PC-3 (cell line): ENCODE results near the gene NTN1. TPM values are rescaled to one million over a fixed set of nuclear protein-coding genes. Genes with fewer than 3 reads are reported as not detected.

ENCODE experiments used
- ATAC-seq: fragments of 200-7000 bp; cut with Tn5 transposase; 2 replicates; pipeline ENCODE4 v1.9.1; 2020; ENCODE audit warnings: mild to moderate bottlenecking, moderate library complexity
- BruUV-seq: library from RNA; stranded (reverse); fragments of 400-500 nt; replicated peaks from 2 replicates; lab custom pipeline; 2021; lab: Mats Ljungman, UMichigan
- CTCF ChIA-PET: fragments of 300-600 bp; sonication (Branson Sonifier 250); formaldehyde crosslinking; loops from one replicate; lab custom pipeline; 2022; ENCODE audit warnings: antibody characterized with exemption; lab: Charles Lee
- POLR2A ChIA-PET: fragments of 300-600 bp; sonication (Branson Sonifier 250); formaldehyde crosslinking; loops from one replicate; lab custom pipeline; 2022; ENCODE audit warnings: antibody characterized with exemption; ENCODE audit not compliant: unreplicated experiment; lab: Charles Lee
- DNase-seq: peaks from one replicate; pipeline ENCODE4 v3.0.0-alpha.2; 2015
- H2AFZ ChIP-seq: fragments of 300-600 bp; sonication (generic); 2 replicates; pipeline ENCODE4 v1.6.0; 2016; ENCODE audit warnings: antibody characterized with exemption, low read length
- H3F3A ChIP-seq: fragments of 300-600 bp; sonication (generic); one replicate; pipeline ENCODE4 v1.6.0; 2017; ENCODE audit warnings: antibody characterized with exemption, low read length, control low read depth, mild to moderate bottlenecking; ENCODE audit not compliant: unreplicated experiment
- H3K27ac ChIP-seq: fragments of 300-600 bp; sonication (generic); 2 replicates; pipeline ENCODE4 v1.5.1; 2016; ENCODE audit warnings: mild to moderate bottlenecking, low read length
- H3K27me3 ChIP-seq: fragments of 300-600 bp; sonication (generic); 2 replicates; pipeline ENCODE4 v1.6.1; 2016; ENCODE audit warnings: low read length, mixed read lengths
- H3K36me3 ChIP-seq: fragments of 300-600 bp; sonication (generic); 2 replicates; pipeline ENCODE4 v1.6.1; 2016; ENCODE audit warnings: low read depth, mixed run types, low read length, mixed read lengths
- H3K4me1 ChIP-seq: fragments of 300-600 bp; sonication (generic); 2 replicates; pipeline ENCODE4 v1.5.1; 2016; ENCODE audit warnings: low read length; ENCODE audit not compliant: insufficient read depth
- H3K4me2 ChIP-seq: fragments of 300-600 bp; sonication (generic); 2 replicates; pipeline ENCODE4 v1.6.0; 2016; ENCODE audit warnings: low read length
- H3K4me3 ChIP-seq: fragments of 300-600 bp; sonication (generic); 2 replicates; pipeline ENCODE4 v1.5.1; 2016; ENCODE audit warnings: mild to moderate bottlenecking, low read length, mixed read lengths
- H3K79me2 ChIP-seq: fragments of 300-600 bp; sonication (generic); 2 replicates; pipeline ENCODE4 v1.6.1; 2017; ENCODE audit warnings: low read length, mixed read lengths
- H3K9ac ChIP-seq: fragments of 300-600 bp; sonication (generic); 2 replicates; pipeline ENCODE4 v1.6.0; 2016; ENCODE audit warnings: mild to moderate bottlenecking, low read length
- H3K9me2 ChIP-seq: fragments of 300-600 bp; sonication (generic); replicated peaks from 2 replicates; pipeline ENCODE4 v1.6.1; 2016; ENCODE audit warnings: mixed run types, low read length, mixed read lengths
- H3K9me3 ChIP-seq: fragments of 300-600 bp; sonication (generic); 2 replicates; pipeline ENCODE4 v1.6.1; 2016; ENCODE audit warnings: low read length, mixed read lengths
- H4K20me1 ChIP-seq: fragments of 300-600 bp; sonication (generic); 2 replicates; pipeline ENCODE4 v1.6.1; 2016; ENCODE audit warnings: low read length, mixed read lengths
- CTCF ChIP-seq: fragments of 300-600 bp; sonication (generic); conservative IDR thresholded peaks from 2 replicates; pipeline ENCODE4 v1.5.1; 2017; ENCODE audit warnings: antibody characterized with exemption, low read depth, mild to moderate bottlenecking, low read length
- EZH2 ChIP-seq: fragments of 300-600 bp; sonication (generic); IDR thresholded peaks from one replicate; pipeline ENCODE4 v1.6.1; 2017; ENCODE audit warnings: antibody characterized with exemption, mild to moderate bottlenecking, low read length; ENCODE audit not compliant: unreplicated experiment
- EZH2phosphoT487 ChIP-seq: fragments of 300-600 bp; sonication (generic); IDR thresholded peaks from 2 replicates; pipeline ENCODE4 v1.6.1; 2018; ENCODE audit warnings: mild to moderate bottlenecking, antibody characterized with exemption, low read length, borderline replicate concordance
- intact Hi-C: fragments of 100-400 bp; cut with micrococcal nuclease; formaldehyde crosslinking; loops from 2 replicates; pipeline ENCODE4 v1.9.0; 2023
- total RNA-seq: library from RNA; depleted of rRNA; stranded (reverse); fragments of >200 nt; gene quantifications from 2 replicates; pipeline ENCODE4 v1.2.3, GENCODE V29; 2014

Gene NTN1
- total RNA-seq, 1 experiment from 2014 or later, result 0.22 TPM

GRCh38 chr17:9290226-9290613 is 268.9 kb downstream of the NTN1 start:
- H3K4me2 ChIP-seq, result no peak overlapping the region
- H3K4me1 ChIP-seq, result no peaks in the 10 kb centered on the region
- DNase-seq, result no peak
- no peaks in the 10 kb centered on the region for H3K79me2 ChIP-seq
- H4K20me1 ChIP-seq, result no peaks in the 10 kb centered on the region
- ChIA-PET CTCF (no interaction called here), POLR2A (no interaction called here)
- H3K27me3 ChIP-seq, result no peaks in the 10 kb centered on the region
- H3K27ac ChIP-seq, result no peak overlapping the region
- TF ChIP-seq EZH2, result no peak
- no peak for TF ChIP-seq CTCF
- TF ChIP-seq EZH2phosphoT487, result no peak
- H3K4me3 ChIP-seq, result no peak overlapping the region
- no peak for ATAC-seq
- no peaks in the 10 kb centered on the region for H3K9me3 ChIP-seq
- H3K9me2 ChIP-seq, result no peaks in the 10 kb centered on the region
- H3K9ac ChIP-seq, result no peak overlapping the region
- no peak overlapping the region for H2AFZ ChIP-seq
- H3K36me3 ChIP-seq, result no peaks in the 10 kb centered on the region
- H3F3A ChIP-seq, result no peaks in the 10 kb centered on the region
- BruUV-seq, result no TSS peak
- intact Hi-C loops, result no loop called here

DNA sequence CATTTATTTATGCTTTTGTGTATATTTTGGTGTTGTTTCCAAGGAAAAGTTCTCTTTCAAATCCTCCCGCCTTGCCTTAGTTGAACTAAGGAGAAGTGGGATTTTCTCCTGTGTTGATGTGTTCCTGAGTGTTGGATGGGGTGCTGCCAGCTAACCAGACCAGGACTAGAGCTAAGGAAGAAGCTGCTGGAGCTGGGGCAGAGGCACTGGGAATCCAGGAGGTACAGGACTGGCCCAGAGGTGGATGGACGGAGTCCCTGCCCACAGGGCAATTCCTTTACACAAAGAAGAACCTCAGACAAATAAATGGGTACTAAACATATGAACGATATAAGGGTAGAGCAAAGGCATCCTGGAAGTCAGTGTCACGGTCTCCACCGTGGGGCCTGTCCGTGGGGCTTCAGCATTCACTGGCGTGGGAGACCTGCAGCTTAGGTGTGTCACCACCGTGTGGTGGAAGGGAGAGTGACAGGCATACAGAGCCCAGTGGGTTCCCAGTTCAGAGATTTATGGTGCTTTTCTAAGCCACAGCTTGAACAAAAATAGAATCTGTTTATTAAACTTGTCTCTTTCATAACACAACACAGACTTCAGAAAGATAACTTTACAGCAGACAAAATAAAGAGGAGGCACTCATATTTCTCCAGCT is 270.7 kb downstream of the NTN1 start:
- DNase-seq (peak; percentile 39), ATAC-seq (peak; percentile 75)
- Histone ChIP-seq H3K79me2 (no peaks in the 10 kb centered on the region), H3K36me3 (no peaks in the 10 kb centered on the region), H3F3A (no peaks in the 10 kb centered on the region), H3K9ac (no peak overlapping the region), H3K27me3 (no peaks in the 10 kb centered on the region), H3K27ac (no peak overlapping the region), H4K20me1 (no peaks in the 10 kb centered on the region), H2AFZ (no peak overlapping the region), H3K9me3 (no peaks in the 10 kb centered on the region), H3K4me1 (no peaks in the 10 kb centered on the region), H3K4me2 (no peak overlapping the region), H3K4me3 (no peak overlapping the region), H3K9me2 (no peaks in the 10 kb centered on the region)
- POLR2A ChIA-PET, result no interaction called here
- intact Hi-C loops, result no loop called here
- CTCF ChIA-PET, result interaction anchor here (0.6 kb wide), 1 partner anchor 230 kb away, joined by 3 read pairs; no protein-coding TSS in a partner anchor
- no TSS peak for BruUV-seq
- TF ChIP-seq EZH2 (no peak), EZH2phosphoT487 (no peak), CTCF (peak; percentile 73)

GRCh38 chr17:9292561-9292941 is 271.2 kb downstream of the NTN1 start:
- no peaks in the 10 kb centered on the region for H3K27me3 ChIP-seq
- H2AFZ ChIP-seq, result no peak overlapping the region
- BruUV-seq, result no TSS peak
- H3K36me3 ChIP-seq, result no peaks in the 10 kb centered on the region
- no peaks in the 10 kb centered on the region for H3K9me2 ChIP-seq
- intact Hi-C loops, result no loop called here
- H3K4me1 ChIP-seq, result no peaks in the 10 kb centered on the region
- H3K4me3 ChIP-seq, result no peak overlapping the region
- no peaks in the 10 kb centered on the region for H3F3A ChIP-seq
- no peak overlapping the region for H3K9ac ChIP-seq
- no peaks in the 10 kb centered on the region for H3K79me2 ChIP-seq
- ChIA-PET CTCF (interaction anchor here (0.6 kb wide), 1 partner anchor 229 kb away, joined by 3 read pairs; no protein-coding TSS in a partner anchor), POLR2A (no interaction called here)
- H3K27ac ChIP-seq, result no peak overlapping the region
- H4K20me1 ChIP-seq, result no peaks in the 10 kb centered on the region
- ATAC-seq (no peak), DNase-seq (no peak)
- TF ChIP-seq CTCF, result no peak
- TF ChIP-seq EZH2, result no peak
- no peak for TF ChIP-seq EZH2phosphoT487
- no peak overlapping the region for H3K4me2 ChIP-seq
- no peaks in the 10 kb centered on the region for H3K9me3 ChIP-seq
